OCI-LY7 (cell line): ENCODE measurements around the gene GDF2. TPM values are rescaled to one million over a fixed set of nuclear protein-coding genes. Genes with fewer than 3 reads are reported as not detected.

Experiments used
- BruUV-seq: library from RNA; stranded (reverse); fragments of 400-500 nt; replicated peaks from 2 replicates; lab custom pipeline; 2021; lab: Mats Ljungman, UMichigan
- CTCF ChIA-PET: fragments of 300-600 bp; sonication (Branson Sonifier 250); formaldehyde crosslinking; loops from one replicate; lab custom pipeline; 2022; ENCODE audit warnings: antibody characterized with exemption; ENCODE audit not compliant: unreplicated experiment; lab: Charles Lee
- POLR2A ChIA-PET: fragments of 300-600 bp; sonication (Branson Sonifier 250); formaldehyde crosslinking; loops from one replicate; lab custom pipeline; 2022; ENCODE audit warnings: antibody characterized with exemption; lab: Charles Lee
- DNase-seq: peaks from one replicate; pipeline ENCODE4 v3.0.0-alpha.2; 2015; ENCODE audit warnings: low spot score
- H2AFZ ChIP-seq: fragments of 200-600 bp; sonication (generic), shearing (Covaris generic); 2 replicates; pipeline ENCODE4 v1.6.1; 2014; ENCODE audit warnings: mild to moderate bottlenecking, antibody characterized with exemption, low read length, moderate library complexity
- H3K27ac ChIP-seq: fragments of 200-600 bp; sonication (generic); 2 replicates; pipeline ENCODE4 v1.5.1; 2014; ENCODE audit warnings: mixed run types, low read depth, mild to moderate bottlenecking, moderate library complexity, low read length, inconsistent platforms; ENCODE audit not compliant: poor library complexity, severe bottlenecking
- H3K36me3 ChIP-seq: fragments of 200-600 bp; sonication (generic); 2 replicates; pipeline ENCODE4 v1.6.1; 2014; ENCODE audit warnings: mild to moderate bottlenecking, antibody characterized with exemption, low read length, moderate library complexity, mixed read lengths; ENCODE audit not compliant: insufficient read depth
- H3K4me1 ChIP-seq: fragments of 200-600 bp; sonication (generic); 2 replicates; pipeline ENCODE4 v1.5.1; 2014; ENCODE audit warnings: mild to moderate bottlenecking, low read length; ENCODE audit not compliant: insufficient read depth, poor library complexity, severe bottlenecking
- H3K4me2 ChIP-seq: fragments of 200-600 bp; sonication (generic); 2 replicates; pipeline ENCODE4 v1.6.1; 2014; ENCODE audit warnings: mild to moderate bottlenecking, low read length
- H3K4me3 ChIP-seq: fragments of 200-600 bp; sonication (generic); 2 replicates; pipeline ENCODE4 v1.5.1; 2014; ENCODE audit warnings: mild to moderate bottlenecking, low read depth, low read length; ENCODE audit not compliant: poor library complexity, severe bottlenecking
- H3K79me2 ChIP-seq: fragments of 200-600 bp; sonication (generic); 2 replicates; pipeline ENCODE4 v1.6.1; 2016; ENCODE audit warnings: low read depth, mild to moderate bottlenecking, low read length, moderate library complexity, mixed read lengths; ENCODE audit not compliant: insufficient read depth
- H3K9me2 ChIP-seq: fragments of 200-600 bp; sonication (generic); 2 replicates; pipeline ENCODE4 v1.6.1; 2016; ENCODE audit warnings: mild to moderate bottlenecking, low read length, mixed read lengths; ENCODE audit not compliant: insufficient read depth
- H3K9me3 ChIP-seq: fragments of 200-600 bp; sonication (generic); 2 replicates; pipeline ENCODE4 v1.6.1; 2014; ENCODE audit warnings: mild to moderate bottlenecking, mixed run types, low read length, mixed read lengths
- H4K20me1 ChIP-seq: fragments of 200-600 bp; sonication (generic); 2 replicates; pipeline ENCODE4 v1.6.1; 2014; ENCODE audit warnings: mild to moderate bottlenecking, antibody characterized with exemption, low read length, moderate library complexity, mixed read lengths; ENCODE audit not compliant: insufficient read depth
- EZH2phosphoT487 ChIP-seq: fragments of 200-600 bp; sonication (generic); IDR thresholded peaks from 2 replicates; pipeline ENCODE4 v1.6.1; 2018; ENCODE audit warnings: low read depth, borderline replicate concordance, mild to moderate bottlenecking, mixed run types, antibody characterized with exemption, low read length, moderate library complexity, mixed read lengths
- intact Hi-C: fragments of 100-400 bp; cut with micrococcal nuclease; formaldehyde crosslinking; loops from one replicate; pipeline ENCODE4 v1.10.0; 2022; ENCODE audit not compliant: unreplicated experiment
- total RNA-seq, 2 experiments: library from RNA; depleted of rRNA in 1 of 2; stranded (reverse); fragments of >200 nt in 1 of 2; shearing (Covaris generic) in 1 of 2; gene quantifications; 2 replicates each; pipeline ENCODE4 v1.2.3, GENCODE V29; 2014 to 2022
- TF ChIP-seq, protein P1 (sequence below): fragments of 200-600 bp; sonication (generic); conservative IDR thresholded peaks from 2 replicates; pipeline ENCODE4 v1.5.1; 2014; ENCODE audit warnings: mild to moderate bottlenecking, antibody characterized with exemption, low read length, moderate library complexity, mixed read lengths

Gene GDF2
- total RNA-seq, 2 experiments from 2014 or later = not detected

DNA sequence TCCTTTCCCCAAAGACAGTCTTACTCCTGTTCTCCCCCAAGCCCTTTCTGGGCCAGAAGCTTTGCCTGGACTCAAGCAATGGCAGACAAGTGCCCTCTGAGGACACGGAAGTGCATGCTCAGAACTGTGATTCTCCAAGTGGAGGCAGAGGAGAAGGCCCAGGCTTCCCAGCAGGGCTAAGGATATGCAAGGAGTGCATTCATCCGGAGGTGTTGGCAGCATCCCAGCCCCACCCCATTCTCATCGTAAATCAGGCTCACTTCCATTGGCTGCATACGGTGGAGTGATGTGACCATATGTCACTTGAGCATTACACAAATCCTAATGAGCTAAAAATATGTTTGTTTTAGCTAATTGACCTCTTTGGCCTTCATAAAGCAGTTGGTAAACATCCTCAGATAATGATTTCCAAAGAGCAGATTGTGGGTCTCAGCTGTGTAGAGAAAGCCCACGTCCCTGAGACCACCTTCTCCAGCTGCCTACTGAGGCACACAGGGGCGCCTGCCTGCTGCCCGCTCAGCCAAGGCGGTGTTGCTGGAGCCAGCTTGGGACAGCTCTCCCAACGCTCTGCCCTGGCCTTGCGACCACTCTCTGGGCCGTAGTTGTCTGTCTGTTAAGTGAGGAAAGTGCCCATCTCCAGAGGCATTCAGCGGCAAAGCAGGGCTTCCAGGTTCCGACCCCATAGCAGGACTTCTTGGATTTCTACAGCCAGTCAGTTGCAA lies 24.5 kb downstream of the GDF2 start:
- POLR2A ChIA-PET = no interaction called here
- BruUV-seq = no TSS peak
- DNase-seq = no peak
- H3K79me2 ChIP-seq = no peaks in the 10 kb centered on the region
- CTCF ChIA-PET = no interaction called here
- no peak overlapping the region for H3K27ac ChIP-seq
- H3K9me2 ChIP-seq = no peaks in the 10 kb centered on the region
- TF ChIP-seq EZH2phosphoT487 = no peak
- TF ChIP-seq, protein P1, sequence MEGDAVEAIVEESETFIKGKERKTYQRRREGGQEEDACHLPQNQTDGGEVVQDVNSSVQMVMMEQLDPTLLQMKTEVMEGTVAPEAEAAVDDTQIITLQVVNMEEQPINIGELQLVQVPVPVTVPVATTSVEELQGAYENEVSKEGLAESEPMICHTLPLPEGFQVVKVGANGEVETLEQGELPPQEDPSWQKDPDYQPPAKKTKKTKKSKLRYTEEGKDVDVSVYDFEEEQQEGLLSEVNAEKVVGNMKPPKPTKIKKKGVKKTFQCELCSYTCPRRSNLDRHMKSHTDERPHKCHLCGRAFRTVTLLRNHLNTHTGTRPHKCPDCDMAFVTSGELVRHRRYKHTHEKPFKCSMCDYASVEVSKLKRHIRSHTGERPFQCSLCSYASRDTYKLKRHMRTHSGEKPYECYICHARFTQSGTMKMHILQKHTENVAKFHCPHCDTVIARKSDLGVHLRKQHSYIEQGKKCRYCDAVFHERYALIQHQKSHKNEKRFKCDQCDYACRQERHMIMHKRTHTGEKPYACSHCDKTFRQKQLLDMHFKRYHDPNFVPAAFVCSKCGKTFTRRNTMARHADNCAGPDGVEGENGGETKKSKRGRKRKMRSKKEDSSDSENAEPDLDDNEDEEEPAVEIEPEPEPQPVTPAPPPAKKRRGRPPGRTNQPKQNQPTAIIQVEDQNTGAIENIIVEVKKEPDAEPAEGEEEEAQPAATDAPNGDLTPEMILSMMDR = no peak
- no peak overlapping the region for H2AFZ ChIP-seq
- H4K20me1 ChIP-seq = no peaks in the 10 kb centered on the region
- no peaks in the 10 kb centered on the region for H3K9me3 ChIP-seq
- no peaks in the 10 kb centered on the region for H3K36me3 ChIP-seq
- intact Hi-C loops = no loop called here
- no peak overlapping the region for H3K4me2 ChIP-seq
- no peak overlapping the region for H3K4me3 ChIP-seq
- no peaks in the 10 kb centered on the region for H3K4me1 ChIP-seq

DNA sequence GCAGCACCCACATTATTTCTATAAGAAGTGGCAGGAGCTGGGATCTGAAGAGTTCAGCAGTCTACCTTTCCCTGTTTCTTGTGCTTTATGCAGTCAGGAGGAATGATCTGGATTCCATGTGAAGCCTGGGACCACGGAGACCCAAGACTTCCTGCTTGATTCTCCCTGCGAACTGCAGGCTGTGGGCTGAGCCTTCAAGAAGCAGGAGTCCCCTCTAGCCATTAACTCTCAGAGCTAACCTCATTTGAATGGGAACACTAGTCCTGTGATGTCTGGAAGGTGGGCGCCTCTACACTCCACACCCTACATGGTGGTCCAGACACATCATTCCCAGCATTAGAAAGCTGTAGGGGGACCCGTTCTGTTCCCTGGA lies 25.0 kb downstream of the GDF2 start:
- Histone ChIP-seq H3K4me1 (no peaks in the 10 kb centered on the region), H3K36me3 (no peaks in the 10 kb centered on the region), H3K4me2 (no peak overlapping the region), H2AFZ (no peak overlapping the region), H3K9me2 (no peaks in the 10 kb centered on the region), H3K9me3 (no peaks in the 10 kb centered on the region), H3K79me2 (no peaks in the 10 kb centered on the region), H4K20me1 (no peaks in the 10 kb centered on the region), H3K27ac (no peak overlapping the region), H3K4me3 (no peak overlapping the region)
- no TSS peak for BruUV-seq
- ChIA-PET CTCF (no interaction called here), POLR2A (no interaction called here)
- TF ChIP-seq EZH2phosphoT487 = no peak
- TF ChIP-seq, protein P1 = no peak
- DNase-seq = no peak
- intact Hi-C loops = no loop called here

DNA sequence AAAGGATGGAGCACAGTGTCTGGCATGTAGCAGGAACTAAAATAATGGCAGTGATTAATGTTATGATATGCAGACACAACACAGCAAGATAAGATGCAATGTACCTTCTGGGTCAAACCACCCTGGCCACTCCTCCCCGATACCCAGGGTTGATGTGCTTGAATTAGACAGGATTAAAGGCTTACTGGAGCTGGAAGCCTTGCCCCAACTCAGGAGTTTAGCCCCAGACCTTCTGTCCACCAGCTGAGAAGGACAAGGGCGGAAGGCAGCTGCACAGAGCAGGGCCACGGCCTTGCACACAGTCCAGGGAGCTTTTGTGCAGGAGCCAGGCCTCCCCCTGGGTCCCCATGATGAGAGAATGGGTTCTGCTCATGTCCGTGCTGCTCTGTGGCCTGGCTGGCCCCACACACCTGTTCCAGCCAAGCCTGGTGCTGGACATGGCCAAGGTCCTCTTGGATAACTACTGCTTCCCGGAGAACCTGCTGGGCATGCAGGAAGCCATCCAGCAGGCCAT lies 25.9 kb downstream of the GDF2 start, which contains the start of gene RBP3:
TSS of gene RBP3 (plus strand) at position 226 of the 514 bp plus-strand sequence. CDS start at position 348, 122 bp downstream.
- ChIA-PET POLR2A (no interaction called here), CTCF (no interaction called here)
- Histone ChIP-seq H3K27ac (no peak within 1 kb of the TSS), H3K9me2 (no peaks in the 10 kb centered on the region), H3K36me3 (no peaks in the 10 kb centered on the region), H3K4me2 (no peak within 1 kb of the TSS), H2AFZ (no peak within 1 kb of the TSS), H4K20me1 (no peaks in the 10 kb centered on the region), H3K79me2 (no peaks in the 10 kb centered on the region), H3K4me3 (no peak within 1 kb of the TSS), H3K9me3 (no peaks in the 10 kb centered on the region), H3K4me1 (no peaks in the 10 kb centered on the region)
- DNase-seq = no peak
- intact Hi-C loops = no loop called here
- BruUV-seq = no TSS peak
- TF ChIP-seq, protein P1 = no peak
- no peak for TF ChIP-seq EZH2phosphoT487
